Gastroesophageal sphincter (tissue), 4 donors: ENCODE data around the gene MYO18A. TPM values are rescaled to one million over a fixed set of nuclear protein-coding genes. Genes with fewer than 3 reads are reported as not detected.
"Not testable (repeated sequence)": the region's sequence is repeated elsewhere in the genome, so short reads cannot be mapped to it uniquely, and the experiment has no call there.

Experiments
- ATAC-seq: fragments of 150-250 bp; one replicate; pipeline ENCODE4 v1.9.1; 2016; ENCODE audit warnings: mild to moderate bottlenecking, moderate library complexity
- H3K27ac ChIP-seq, 4 donors: fragments of 200-600 bp; sonication (generic) in 3 of 4; 1 replicate in 3 of 4; 2 replicates in 1 of 4; pipeline ENCODE4 v1.5.1; 2016 to 2019
- H3K27me3 ChIP-seq: fragments of 200-600 bp; sonication (generic); one replicate; pipeline ENCODE4 v1.5.1; 2019
- H3K36me3 ChIP-seq, 2 donors: fragments of 200-600 bp; sonication (generic); one replicate each; pipeline ENCODE4 v1.5.1; 2019; ENCODE audit warnings: control low read depth in 1 of 2
- H3K4me1 ChIP-seq, 3 donors: fragments of 200-600 bp; sonication (generic); 1 replicate in 2 of 3; 2 replicates in 1 of 3; pipeline ENCODE4 v1.5.1; 2016 to 2019; ENCODE audit warnings: control low read depth in 2 of 3
- H3K4me3 ChIP-seq, 2 donors: fragments of 200-600 bp; sonication (generic); one replicate each; pipeline ENCODE4 v1.5.1; 2019; ENCODE audit warnings: mild to moderate bottlenecking in 1 of 2, moderate library complexity in 1 of 2
- H3K9me3 ChIP-seq, 3 donors: fragments of 200-600 bp; sonication (generic); one replicate each; pipeline ENCODE4 v1.5.1; 2017 to 2019; ENCODE audit warnings: control low read depth in 2 of 3
- EP300 ChIP-seq: sonication (generic); formaldehyde crosslinking; IDR thresholded peaks from one replicate; pipeline ENCODE4 v1.6.1; 2017; ENCODE audit warnings: antibody characterized with exemption, mild to moderate bottlenecking
- POLR2A ChIP-seq, 2 donors: fragments of 450-650 bp; IDR thresholded peaks; one replicate each; pipeline ENCODE4 v1.6.1; 2017; ENCODE audit warnings: antibody characterized with exemption in 2 of 2, mild to moderate bottlenecking in 2 of 2, moderate library complexity in 1 of 2
- POLR2AphosphoS5 ChIP-seq: sonication (generic); formaldehyde crosslinking; IDR thresholded peaks from one replicate; pipeline ENCODE4 v1.6.1; 2017; ENCODE audit warnings: antibody characterized with exemption
- WGBS, 2 donors: methylation state at CpG; one replicate each; pipeline ENCODE4 v1.1.5; 2018; ENCODE audit warnings: low coverage in 1 of 2; 5-methylcytosine and 5-hydroxymethylcytosine counted together
- total RNA-seq, 4 donors: library from RNA; depleted of rRNA; stranded (reverse); fragments of >200 nt; gene quantifications; one replicate each; pipeline ENCODE4 v1.1.0, GENCODE V29; 2016
- TF ChIP-seq, protein P1 (sequence below), 4 experiments: fragments of 200-600 bp in 2 of 4; fragments of 450-650 bp in 2 of 4; sonication (generic) in 1 of 4; IDR thresholded peaks; one replicate each; pipeline ENCODE4 v1.5.1; 2017 to 2019; ENCODE audit warnings: antibody characterized with exemption in 4 of 4, mild to moderate bottlenecking in 2 of 4, moderate library complexity in 2 of 4

MYO18A gene
- total RNA-seq, 4 donors from 2014 or later = 45.5 to 70.5 (median 56.5) TPM

DNA sequence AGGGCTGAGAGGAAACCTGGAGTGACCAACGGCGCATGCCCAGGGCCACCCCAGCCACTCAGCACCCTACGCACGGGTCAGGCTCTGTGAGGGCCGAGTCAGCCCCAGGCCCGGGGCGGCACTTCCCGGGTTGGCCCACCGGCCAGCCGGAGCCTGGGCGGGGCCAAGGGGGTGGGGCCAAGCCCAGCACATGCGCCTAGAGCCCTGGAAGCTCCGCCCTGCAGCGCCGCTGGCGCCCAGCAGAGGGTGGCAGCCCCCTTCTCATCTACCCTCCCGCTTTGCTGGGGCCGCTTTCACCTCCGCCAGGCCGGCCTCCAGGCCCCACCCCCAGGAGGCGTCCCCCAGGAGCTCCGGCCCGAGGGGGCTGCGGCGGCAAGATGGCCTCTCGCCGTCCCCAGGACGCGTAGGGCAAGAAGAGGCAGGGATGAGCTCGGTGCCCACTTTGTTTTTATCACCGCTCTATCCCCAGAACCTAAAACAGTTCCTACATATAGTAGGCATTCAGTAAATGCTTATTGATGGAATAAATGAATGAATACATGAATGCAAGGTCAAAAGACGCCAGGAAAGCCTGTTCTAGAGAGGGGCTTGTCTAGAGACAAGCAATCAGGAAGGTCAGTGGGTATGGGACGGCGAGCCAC lies 31.3 kb downstream of the MYO18A start:
- Histone ChIP-seq H3K9me3 (no peaks in the 10 kb centered on the region), H3K36me3 (no peaks in the 10 kb centered on the region), H3K4me3 (peak overlapping the region; percentile 46 to 57), H3K27ac (peak overlapping the region; percentile 31 to 85 (median 84)), H3K4me1 (peaks cover 4 to 51% (median 9%) of the 10 kb centered on the region in 3 donors), H3K27me3 (no peaks in the 10 kb centered on the region)
- TF ChIP-seq POLR2AphosphoS5 = peak; percentile 56
- peak in 1 of 2 donors; percentile 39 for TF ChIP-seq POLR2A (IDR thresholded peaks at IDR 0.05)
- TF ChIP-seq, protein P1, sequence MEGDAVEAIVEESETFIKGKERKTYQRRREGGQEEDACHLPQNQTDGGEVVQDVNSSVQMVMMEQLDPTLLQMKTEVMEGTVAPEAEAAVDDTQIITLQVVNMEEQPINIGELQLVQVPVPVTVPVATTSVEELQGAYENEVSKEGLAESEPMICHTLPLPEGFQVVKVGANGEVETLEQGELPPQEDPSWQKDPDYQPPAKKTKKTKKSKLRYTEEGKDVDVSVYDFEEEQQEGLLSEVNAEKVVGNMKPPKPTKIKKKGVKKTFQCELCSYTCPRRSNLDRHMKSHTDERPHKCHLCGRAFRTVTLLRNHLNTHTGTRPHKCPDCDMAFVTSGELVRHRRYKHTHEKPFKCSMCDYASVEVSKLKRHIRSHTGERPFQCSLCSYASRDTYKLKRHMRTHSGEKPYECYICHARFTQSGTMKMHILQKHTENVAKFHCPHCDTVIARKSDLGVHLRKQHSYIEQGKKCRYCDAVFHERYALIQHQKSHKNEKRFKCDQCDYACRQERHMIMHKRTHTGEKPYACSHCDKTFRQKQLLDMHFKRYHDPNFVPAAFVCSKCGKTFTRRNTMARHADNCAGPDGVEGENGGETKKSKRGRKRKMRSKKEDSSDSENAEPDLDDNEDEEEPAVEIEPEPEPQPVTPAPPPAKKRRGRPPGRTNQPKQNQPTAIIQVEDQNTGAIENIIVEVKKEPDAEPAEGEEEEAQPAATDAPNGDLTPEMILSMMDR (IDR thresholded peaks at IDR 0.05) = peak in 3 of 4 experiments; percentile 91 to 99 (median 99)
- no peak for TF ChIP-seq EP300
- 8 to 27% methylated on average over 3 to 7 of the region's 34 CpGs for WGBS, 2 donors
- peak; percentile 98 for ATAC-seq

DNA sequence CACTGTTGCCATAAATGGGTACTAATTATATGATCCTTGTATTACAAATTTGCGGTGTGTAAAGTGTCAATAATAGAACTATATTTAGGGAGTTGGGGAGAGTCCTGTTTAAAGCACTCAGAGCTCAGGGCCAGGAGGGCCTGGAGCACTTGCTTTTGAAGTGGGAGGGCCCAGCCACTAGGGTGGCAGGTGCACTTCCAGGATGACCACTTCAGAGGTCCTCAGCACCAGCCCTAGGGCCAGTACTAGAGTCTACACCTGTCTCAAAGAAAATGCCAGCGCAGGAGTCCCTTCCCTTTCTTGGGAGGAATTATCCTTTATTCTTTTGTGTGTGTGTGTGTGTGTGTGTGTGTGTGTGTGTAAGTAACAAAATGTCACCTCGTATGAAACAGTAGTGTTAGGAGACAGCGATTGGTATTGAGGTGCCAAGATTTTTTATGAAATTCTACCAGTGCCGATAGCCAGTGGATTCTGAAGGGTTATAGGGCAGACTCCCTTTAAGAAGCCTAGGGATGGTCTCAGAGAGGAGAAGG lies 31.9 kb downstream of the MYO18A start:
- Histone ChIP-seq H3K9me3 (no peaks in the 10 kb centered on the region), H3K36me3 (no peaks in the 10 kb centered on the region), H3K27ac (peak overlapping the region; percentile 14 to 85 (median 84)), H3K4me1 (peaks cover 4 to 46% (median 9%) of the 10 kb centered on the region in 3 donors), H3K4me3 (peak overlapping the region; percentile 46 to 57), H3K27me3 (no peaks in the 10 kb centered on the region)
- ATAC-seq = no peak
- WGBS, 2 donors = 13 to 72% methylated on average over 2 to 4 of the region's 5 CpGs
- no peak for TF ChIP-seq EP300

DNA sequence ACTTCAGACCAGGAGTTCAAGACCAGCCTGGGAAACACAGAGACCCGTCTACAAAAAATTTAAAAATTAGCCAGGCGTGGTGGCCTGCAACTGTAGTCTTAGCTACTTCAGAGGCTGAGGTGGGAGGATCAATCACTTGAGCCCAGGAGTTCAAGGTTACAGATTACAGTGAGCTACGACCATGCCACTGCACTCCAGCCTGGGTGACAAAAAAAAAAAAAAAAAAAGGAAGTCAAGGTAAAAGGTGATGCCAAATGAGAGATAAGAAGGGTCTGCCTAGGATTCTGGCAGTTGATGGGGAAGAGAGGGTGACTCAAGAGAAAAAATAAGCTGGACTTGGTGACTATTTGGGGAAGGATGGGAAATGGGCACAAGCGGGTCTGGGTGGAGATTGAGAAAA lies 32.5 kb downstream of the MYO18A start:
- Histone ChIP-seq H3K27ac (peak overlapping the region in 3 of 4 donors; percentile 84 to 85 (median 85)), H3K4me3 (no peak overlapping the region), H3K4me1 (peaks cover 4 to 45% (median 9%) of the 10 kb centered on the region in 3 donors), H3K27me3 (no peaks in the 10 kb centered on the region), H3K9me3 (no peaks in the 10 kb centered on the region), H3K36me3 (no peaks in the 10 kb centered on the region)
- ATAC-seq = no peak
- TF ChIP-seq, protein P1 (IDR thresholded peaks at IDR 0.05) = no peak
- TF ChIP-seq POLR2AphosphoS5 (no peak), POLR2A (IDR thresholded peaks at IDR 0.05) (no peak), EP300 (no peak)
- WGBS, 2 donors = 88 to 89% methylated on average over 2 to 3 of the region's 4 CpGs

DNA sequence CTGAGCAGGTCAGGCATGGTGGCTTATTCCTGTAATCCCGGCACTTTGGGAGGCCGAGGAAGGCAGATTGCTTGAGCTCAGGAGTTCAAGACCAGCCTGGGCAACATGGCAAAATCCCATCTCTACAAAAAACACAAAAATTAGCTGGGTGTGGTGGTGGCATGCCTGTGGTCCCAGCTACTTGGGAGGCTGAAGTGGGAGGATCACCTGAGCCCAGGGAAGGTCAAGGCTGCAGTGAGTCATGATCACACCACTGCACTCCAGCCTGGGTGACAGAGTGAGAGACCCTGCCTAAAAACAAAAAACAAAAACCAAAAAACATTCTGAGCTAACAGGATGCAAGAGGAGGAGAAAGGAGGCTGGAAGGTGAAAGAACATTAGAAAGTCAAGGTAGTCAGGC lies 33.0 kb downstream of the MYO18A start:
- H3K4me3 ChIP-seq, H3K9me3 ChIP-seq, H3K27me3 ChIP-seq, H3K36me3 ChIP-seq, ATAC-seq: not testable (repeated sequence)
- Histone ChIP-seq H3K4me1 (peaks cover 4 to 45% (median 9%) of the 10 kb centered on the region in 3 donors), H3K27ac (peak overlapping the region in 1 of 4 donors; percentile 46)
- WGBS, 2 donors = 60 to 70% methylated on average over 1 to 2 of the region's 2 CpGs

DNA sequence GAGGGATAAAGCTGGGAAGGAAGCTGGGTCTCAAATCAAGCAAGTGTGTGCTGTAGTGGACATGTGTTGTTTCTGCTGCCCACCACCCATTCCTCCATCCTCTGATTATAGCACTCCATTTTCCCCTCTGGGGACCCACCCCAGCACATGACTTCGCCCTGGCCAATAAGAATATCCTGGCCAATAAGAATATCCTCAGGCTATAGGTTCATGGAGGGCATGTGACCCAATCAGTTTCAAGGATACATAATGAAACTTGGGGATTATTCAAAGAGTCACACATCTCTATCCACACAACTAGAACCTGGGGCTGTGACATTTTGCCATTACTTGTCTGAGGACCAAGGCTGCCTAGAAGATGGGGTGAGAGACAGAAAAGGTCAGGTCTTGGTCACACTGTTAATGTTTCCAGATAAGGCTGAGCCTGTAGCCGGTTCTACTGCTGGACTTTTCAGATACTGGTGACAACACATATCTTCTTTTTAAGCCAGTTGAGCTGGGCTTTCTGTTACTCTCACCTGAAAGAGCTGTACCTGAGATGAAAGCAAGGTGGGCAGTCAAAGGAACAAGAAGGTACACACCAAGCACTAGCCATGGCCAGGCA lies 33.7 kb downstream of the MYO18A start:
- H3K36me3 ChIP-seq = no peaks in the 10 kb centered on the region
- no peaks in the 10 kb centered on the region for H3K27me3 ChIP-seq
- no peak overlapping the region for H3K4me3 ChIP-seq
- WGBS, 2 donors = 69 to 91% methylated on average over 1 to 2 of the region's 2 CpGs
- no peaks in the 10 kb centered on the region for H3K9me3 ChIP-seq
- ATAC-seq = no peak
- peaks cover 4 to 49% (median 9%) of the 10 kb centered on the region in 3 donors for H3K4me1 ChIP-seq
- peak overlapping the region in 2 of 4 donors; percentile 28 to 46 for H3K27ac ChIP-seq
- TF ChIP-seq POLR2AphosphoS5 (no peak), POLR2A (IDR thresholded peaks at IDR 0.05) (no peak), EP300 (no peak)
- TF ChIP-seq, protein P1 (IDR thresholded peaks at IDR 0.05) = no peak
